ENCODE results near the gene ELF3. TPM values are rescaled to one million over a fixed set of nuclear protein-coding genes. Genes with fewer than 3 reads are reported as not detected.
"Not testable (repeated sequence)": the region's sequence is repeated elsewhere in the genome, so short reads cannot be mapped to it uniquely, and the experiment has no call there.

Gene ELF3
- polyA plus RNA-seq (ENCODE audit: insufficient read length): 0.20 TPM

DNA sequence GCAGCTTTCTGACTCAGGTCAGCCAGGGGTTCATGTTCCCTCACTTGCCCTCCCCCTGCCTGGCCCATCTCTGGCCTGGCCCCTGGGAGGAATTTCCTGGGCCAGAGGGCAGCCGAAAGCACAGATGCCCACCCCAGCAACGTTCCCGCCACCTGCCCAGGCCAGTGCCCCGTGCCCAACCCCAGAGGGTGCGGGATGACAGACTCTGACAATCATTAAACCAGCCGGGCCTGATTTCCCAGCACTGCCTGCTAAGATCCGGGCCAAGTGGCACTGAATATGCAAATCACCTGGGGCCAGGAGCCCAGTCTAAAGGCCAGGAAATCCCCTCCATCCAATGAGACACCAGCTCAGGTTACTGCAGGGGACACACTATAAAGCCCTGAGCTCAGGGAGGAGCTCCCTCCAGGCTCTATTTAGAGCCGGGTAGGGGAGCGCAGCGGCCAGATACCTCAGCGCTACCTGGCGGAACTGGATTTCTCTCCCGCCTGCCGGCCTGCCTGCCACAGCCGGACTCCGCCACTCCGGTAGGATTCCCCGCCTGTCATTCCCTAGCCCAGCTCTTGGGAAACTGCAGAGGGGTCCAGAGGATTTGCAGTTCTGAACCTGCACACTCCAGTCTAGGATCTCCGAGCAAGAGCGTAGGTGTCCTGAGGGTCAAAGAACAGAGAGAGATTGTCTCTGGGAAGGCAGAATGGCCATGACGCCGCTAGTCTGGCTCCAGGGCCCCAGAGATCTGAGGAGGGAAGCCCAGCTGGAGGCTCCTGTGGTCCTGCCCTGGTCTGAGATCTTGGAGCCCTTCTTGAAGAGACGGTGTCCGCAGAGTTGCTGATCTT, at the start of gene ELF3:
TSS of gene ELF3 (plus strand) at position 408 of the 836 bp plus-strand sequence. CDS start 550 bp downstream, outside the sequence.
- no peak for DNase-seq (ENCODE audit: low read depth)

DNA sequence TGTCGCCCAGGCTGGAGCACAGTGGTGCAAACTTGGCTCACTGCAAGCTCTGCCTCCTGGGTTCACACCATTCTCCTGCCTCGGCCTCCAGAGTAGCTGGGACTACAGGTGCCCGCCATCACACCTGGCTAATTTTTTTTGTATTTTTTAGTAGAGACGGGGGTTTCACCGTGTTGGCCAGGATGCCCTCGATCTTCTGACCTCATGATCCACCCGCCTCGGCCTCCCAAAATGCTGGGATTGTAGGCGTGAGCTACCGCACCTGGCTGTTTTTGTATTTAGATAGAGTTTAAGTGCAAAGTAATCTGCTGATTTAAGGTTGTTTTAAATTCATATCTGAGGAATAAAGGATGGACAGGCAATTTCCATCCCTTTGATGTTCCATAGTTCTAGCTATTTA, 48.0 kb upstream of the ELF3 start:
- DNase-seq (ENCODE audit: low read depth): not testable (repeated sequence)

DNA sequence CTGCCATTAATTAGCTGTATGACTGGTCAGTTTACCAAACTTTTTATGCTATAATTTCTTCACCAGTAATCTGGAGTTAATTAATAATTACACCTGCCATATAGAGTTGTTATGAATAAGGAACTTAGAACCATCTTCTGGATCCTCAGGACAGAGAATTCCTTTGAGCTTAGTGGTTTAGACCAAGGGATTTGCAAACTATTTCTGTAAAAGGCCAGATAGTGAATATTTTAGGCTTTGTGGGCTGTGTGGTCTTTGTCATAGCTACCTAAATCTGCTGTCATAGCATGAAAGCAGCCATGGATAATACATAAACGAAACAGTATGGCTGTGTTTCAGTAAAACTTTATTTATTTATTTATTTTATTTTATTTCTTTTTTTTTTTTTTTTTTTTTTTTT, 46.1 kb upstream of the ELF3 start:
- no peak for DNase-seq (ENCODE audit: low read depth)

DNA sequence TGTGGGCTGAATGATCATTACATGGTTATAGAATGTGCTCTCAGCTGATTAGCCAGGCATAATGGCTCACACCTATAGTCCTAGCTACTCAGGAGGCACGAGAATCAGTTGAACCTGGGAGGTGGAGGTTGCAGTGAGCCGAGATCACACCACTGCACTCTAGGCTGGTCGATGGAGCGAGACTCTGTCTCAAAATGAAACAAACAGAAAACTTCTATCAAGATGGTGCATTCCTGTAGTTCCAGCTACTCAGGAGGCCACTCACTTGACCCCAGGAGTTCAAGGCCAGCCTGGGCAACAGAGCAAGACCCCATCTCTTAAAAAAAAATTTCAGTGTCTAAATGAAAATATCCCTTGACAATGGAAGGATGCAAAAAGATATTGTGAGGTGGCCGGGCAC, 44.2 kb upstream of the ELF3 start:
- no peak for DNase-seq (ENCODE audit: low read depth)

DNA sequence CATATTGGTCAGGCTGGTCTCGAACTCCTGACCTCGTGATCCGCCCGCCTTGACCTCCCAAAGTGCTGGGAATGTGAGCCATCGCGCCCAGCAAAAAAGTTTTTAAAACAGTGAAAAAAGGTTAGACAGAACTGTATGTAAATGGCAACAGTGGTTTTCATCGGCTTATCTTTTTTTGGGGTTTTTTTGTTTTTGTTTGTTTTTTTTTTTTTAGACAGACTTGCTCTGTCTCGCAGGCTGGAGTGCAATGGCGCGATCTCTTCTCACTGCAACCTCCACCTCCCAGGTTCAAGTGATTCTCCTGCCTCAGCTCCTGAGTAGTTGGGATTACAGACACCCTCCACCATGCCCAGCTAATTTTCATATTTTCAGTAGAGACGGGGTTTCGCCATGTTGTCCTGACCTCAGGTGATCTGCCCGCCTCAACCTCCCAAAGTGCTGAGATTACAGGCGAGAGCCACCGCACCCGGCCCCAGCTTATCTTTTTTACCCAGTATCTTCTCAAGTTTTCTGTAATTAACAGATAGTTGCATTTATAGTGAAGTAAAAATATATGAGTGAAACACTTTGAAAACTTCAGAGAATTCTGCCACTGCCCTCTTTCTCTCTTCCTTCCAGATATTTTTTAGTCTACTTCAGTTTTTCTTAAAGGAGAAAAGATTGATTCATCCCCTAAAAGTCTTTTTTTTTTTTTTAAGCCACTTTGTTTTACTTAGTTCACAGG, 42.0 kb upstream of the ELF3 start:
- DNase-seq (ENCODE audit: low read depth): no peak

DNA sequence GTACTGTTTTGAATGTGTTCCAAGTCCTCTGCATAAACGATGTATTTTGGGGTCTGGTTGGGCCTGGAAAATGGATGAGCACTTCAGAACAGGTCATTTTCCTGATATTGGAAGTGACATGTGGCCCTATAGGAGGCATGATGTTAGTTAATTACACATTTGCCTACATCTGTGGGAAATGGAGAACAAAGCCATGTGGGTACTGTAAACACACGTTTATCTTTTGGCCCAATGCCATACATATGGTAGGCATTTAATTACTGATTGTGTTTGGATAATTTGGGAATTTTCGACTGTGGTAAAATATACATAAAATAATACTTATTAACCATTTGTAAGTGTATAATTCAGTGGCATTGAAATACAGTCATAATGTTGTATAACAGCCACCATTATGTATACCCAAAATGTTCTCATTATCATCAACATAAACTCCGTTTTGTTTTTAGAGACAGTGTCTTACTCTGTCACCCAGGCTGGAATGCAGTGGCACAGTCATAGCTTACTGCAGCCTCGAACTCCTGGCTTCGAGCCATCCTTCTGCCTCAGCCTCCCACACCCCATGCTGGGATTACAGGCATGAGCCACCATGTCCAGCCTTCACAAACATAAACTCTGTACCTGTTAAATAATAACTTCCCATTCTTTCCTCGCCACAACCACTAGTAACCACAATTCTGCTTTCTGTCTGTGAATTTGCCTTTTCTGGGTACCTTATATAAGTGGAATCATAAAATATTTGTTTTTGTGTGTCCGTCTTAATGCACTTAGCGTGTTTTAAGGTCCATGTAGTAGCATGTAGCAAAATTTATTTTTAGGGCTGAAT, 39.8 kb upstream of the ELF3 start:
- no peak for DNase-seq (ENCODE audit: low read depth)

DNA sequence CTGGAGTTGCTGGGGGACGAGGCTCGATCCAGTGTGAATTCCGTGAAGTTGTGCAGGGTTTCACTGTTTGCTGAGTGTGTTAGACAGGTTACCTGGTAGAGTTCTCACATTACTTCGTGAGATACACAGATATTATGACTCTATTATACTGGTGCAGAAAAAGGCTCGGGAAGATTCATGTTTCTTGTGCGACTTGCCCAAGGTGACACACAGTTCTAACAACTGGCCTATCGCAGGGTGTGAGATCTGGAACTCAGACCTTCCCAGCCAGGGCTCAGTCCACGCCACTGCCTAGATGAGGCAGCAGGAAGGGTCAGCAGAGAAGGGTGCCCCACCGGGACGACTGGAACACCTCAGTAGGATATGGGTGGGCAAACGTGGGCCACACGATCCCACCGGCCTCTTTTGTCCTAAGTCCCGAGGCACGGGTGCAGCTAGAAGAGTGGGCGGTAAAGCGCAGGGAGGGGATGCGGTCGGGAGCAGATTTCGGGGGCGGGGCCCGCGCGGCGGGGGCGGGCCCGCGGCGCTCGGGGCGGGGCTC, 28.2 kb upstream of the ELF3 start:
- DNase-seq (ENCODE audit: low read depth): no peak

DNA sequence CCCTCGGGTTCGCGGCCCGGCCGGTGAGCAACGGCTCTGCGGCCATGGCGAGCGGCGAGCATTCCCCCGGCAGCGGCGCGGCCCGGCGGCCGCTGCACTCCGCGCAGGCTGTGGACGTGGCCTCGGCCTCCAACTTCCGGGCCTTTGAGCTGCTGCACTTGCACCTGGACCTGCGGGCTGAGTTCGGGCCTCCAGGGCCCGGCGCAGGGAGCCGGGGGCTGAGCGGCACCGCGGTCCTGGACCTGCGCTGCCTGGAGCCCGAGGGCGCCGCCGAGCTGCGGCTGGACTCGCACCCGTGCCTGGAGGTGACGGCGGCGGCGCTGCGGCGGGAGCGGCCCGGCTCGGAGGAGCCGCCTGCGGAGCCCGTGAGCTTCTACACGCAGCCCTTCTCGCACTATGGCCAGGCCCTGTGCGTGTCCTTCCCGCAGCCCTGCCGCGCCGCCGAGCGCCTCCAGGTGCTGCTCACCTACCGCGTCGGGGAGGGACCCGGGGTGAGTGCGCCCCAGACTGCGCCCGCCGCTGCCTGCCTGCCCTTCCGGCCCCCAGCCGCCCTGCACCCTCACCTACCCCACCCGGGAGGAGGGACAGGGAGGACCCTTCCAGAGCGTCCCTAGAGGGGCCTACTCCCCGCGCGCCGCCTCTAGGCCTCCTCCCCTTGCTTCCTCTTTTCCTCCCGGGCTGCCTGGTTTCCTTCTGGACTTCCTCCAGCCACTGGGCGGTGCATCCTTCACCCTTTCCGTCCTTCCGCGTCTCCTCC, 27.6 kb upstream of the ELF3 start, which contains the start of gene RNPEP:
TSS of gene RNPEP (plus strand) at position 26 of the 757 bp plus-strand sequence. CDS start at position 45, 19 bp downstream.
- peak; percentile 41 for DNase-seq (ENCODE audit: low read depth)

DNA sequence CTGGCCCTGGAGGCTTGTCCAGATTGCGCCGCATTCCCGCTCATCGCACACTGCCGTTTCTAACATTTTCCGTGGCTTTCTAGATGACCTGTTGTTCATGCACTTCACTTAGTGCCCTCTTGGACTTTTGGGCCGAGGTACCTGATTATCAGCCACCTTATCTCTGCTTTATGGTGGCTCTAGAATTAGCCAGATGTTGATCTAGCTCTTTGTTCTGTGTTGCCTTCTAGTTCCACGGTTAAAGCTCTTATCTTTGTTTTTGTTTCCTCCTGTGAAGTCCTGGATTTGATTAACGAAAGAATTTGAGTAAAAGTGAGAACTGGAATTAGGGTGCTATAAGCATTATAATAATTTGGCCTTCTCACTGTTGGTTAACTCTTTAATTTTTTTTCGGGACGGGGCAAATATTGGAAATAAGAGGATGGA, 27.0 kb upstream of the ELF3 start:
- DNase-seq (ENCODE audit: low read depth): no peak

DNA sequence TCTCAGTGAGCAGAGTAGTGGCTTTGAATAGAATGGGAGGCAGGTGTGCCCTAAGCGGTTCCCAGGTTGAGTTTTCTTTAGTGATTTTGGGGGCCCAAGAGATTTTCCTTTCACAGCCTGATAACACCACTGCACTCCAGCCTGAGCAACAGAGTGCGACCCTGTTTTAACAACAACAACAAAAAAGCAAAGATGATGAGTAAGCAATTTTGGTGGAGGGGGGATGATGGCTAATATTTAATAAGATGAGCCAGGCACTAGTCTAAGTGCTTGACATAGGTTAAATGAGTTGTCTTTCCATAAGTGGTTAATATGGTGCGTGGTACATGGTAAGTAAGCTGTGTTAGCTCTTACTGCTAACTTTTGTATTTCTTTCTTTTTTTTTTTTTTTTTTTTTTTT, 25.9 kb upstream of the ELF3 start:
- DNase-seq (ENCODE audit: low read depth): no peak

DNA sequence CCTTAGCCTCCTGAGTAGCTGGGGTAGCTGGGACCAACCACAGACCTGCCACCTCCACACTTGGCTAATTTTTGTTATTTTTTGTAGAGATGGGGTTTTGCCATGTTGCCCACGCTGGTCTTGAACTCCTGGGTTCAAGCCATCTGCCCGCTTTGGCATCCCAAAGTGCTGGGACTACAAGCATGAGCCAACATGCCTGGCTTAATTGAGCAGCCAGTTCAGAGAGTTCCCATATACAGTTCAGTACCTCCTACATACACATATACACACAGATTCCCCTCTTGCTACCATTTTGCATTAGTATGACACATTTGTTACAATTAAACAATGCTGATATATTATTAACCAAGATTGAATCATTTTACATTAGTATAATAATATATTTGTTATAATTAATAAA, 25.0 kb upstream of the ELF3 start:
- no peak for DNase-seq (ENCODE audit: low read depth)

DNA sequence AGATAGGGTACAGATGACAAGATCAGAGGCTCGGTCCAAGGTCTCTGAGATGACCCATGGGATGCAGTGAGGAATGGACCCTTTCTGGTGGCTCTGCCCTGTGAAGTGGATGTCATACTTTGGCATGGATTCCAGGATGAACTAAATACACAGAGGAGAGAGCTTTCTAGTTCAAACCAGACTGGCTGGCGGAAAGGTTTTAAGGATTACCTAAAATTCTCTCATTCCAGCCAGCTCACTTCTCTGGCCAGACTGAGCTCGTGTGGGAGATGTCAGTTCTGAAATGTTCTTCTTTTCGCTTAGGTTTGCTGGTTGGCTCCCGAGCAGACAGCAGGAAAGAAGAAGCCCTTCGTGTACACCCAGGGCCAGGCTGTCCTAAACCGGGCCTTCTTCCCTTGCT, 21.8 kb upstream of the ELF3 start:
- no peak for DNase-seq (ENCODE audit: low read depth)

DNA sequence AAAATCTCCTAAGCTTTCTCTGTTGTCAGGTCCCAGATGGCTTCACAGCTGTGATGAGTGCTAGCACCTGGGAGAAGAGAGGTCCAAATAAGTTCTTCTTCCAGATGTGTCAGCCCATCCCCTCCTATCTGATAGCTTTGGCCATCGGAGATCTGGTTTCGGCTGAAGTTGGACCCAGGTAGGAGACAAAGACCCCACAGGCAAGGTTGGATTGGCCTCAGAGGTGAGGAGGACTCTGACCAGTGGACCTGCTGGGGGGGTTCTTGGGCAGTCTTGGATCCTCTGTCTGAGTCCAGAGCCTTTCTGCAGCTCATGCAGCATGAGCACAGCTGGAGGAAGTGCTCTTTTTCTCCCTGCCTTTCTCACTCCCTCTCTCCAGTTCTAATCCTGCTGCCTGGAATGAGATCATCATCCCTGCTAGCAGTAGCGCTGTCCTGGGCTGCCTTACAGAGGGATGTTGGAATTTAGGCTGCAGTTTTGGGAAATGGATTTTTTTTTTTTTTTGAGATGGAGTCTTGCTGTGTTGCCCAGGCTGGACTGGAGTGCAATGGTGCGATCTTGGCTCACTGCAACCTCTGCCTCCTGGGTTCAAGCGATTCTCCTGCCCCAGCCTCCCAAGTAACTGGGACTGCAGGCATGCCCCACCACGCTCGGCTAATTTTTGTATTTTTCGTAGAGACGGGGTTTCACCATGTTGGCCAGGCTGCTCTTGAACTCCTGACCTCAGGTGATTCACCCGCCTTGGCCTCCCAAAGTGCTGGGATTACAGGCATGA, 20.8 kb upstream of the ELF3 start:
- DNase-seq (ENCODE audit: low read depth): no peak

DNA sequence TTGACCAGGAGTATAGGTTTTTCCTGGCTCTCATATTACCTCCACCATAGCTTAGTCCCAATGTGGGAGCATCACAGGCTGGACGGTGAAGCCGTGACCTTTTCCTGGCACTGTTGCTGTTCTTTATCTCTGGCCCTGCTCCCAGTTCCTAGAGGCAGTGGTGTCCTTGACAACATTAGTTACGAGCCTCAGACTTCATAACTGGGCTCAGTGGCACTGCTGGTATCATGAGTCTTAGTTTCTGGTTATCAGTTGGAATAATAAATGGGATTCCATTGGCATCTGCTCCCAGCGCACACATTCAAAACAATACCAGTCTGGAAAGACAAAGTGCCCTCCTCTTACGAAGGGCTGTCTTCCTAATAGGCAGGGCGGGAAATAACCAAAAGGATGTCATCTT, 20.0 kb upstream of the ELF3 start:
- DNase-seq (ENCODE audit: low read depth): no peak

DNA sequence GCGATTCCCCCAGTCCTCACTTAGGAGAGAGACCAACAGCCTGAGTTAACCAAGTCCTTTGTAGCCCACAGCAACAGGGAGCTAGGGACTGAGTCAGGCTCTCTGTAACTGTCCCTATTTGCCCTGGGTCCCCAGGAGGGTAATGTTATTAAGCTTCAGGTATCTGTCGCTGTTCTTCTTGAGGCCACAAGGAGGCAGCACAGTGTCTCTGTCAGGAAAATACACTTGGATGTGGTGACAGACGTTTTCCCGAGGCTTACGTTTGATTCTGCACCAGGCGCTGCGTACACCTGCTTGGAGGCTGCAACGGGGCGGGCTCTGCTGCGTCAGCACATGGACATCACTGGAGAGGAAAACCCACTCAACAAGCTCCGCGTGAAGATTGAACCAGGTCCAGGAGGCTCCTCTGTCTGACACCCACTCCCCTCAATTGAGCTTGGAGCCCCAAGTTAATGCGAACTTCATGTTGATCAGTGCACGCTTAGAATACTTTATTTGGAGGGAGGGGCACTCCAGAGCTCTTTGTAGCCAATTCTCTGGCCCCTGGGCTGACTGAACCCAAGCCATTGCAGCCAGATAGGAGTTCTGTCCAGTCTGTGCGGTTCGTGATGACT, 10.7 kb upstream of the ELF3 start:
- no peak for DNase-seq (ENCODE audit: low read depth)

DNA sequence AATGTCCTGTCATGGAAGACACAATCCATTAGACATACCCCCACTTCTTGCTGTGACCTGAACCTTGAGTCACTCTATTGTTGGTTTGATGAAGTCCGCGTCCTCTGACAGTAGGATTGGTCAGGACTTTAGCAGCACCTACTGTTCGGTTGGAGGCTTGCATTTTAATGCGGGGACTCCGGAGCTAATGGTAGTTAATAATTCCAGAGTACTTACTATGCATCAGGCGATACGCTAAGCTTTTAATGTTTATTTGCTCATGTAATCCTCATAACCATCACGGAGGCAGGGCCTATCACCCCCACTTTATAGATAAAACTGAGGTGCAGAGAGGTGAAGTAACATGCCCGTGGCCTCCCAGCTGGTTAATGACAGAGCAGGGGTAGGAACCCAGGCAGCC, 7.9 kb upstream of the ELF3 start:
- no peak for DNase-seq (ENCODE audit: low read depth)

DNA sequence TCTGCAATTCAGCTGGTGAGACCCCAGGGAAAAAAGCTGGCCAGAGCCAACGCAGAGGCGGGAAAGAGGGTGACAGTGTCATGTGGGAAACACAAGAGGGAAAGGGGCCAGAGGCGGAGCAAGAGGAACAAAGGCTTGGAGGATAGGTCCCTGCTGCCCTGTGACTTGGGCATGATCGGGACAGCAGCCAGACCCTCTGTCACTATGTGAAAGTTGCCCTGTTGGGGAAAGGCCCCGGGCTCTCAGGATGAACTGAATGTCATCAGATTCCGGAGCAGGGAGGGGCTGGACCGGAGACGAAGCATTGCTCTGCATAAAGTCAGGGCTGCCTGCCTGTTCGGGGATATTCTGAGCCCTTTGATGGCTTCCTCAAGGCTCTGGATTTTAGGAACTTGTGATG, 5.7 kb upstream of the ELF3 start:
- no peak for DNase-seq (ENCODE audit: low read depth)

DNA sequence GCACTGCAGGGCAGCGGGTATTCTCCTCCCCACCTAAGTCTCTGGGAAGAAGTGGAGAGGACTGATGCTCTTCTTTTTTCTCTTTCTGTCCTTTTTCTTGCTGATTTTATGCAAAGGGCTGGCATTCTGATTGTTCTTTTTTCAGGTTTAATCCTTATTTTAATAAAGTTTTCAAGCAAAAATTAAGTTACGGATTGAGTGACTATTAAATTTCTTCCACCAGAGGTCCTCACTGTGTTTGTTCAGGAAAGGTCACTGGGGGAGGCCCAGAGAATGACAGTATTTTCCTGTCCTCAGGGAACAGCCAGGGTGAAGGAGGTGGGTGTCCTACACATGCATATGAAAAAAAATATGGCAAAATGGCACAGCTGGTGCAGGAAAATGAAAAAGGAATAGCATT, 4.4 kb upstream of the ELF3 start:
- DNase-seq (ENCODE audit: low read depth): no peak

DNA sequence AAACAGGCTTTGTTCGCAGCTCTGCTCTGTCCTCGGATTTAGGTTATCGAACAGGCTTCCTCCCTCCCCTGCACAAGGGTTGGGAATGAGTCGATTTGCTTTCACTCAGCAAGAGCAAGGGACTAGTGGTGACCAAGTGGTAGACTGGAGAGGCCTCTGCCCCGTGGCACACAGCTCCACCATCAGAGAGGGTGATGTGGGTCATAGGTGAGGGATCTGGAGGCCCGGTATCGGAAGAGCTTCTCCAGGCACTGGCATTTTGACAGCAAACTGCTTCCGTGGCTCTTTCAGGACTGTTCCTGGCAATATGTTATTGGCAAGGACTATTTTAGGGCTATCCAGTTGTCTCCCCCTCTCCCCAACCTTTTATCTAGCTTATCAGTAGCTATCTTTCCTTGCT, 3.1 kb upstream of the ELF3 start:
- no peak for DNase-seq (ENCODE audit: low read depth)
